Mucosa of rectum (tissue), 2 donors: ENCODE measurements around the gene INO80D.
"Not testable (repeated sequence)": the region's sequence is repeated elsewhere in the genome, so short reads cannot be mapped to it uniquely, and the experiment has no call there.

Source experiments
- H3K27ac ChIP-seq, 2 donors: one replicate each; pipeline ENCODE4 v1.7.0; 2013; ENCODE audit warnings: inconsistent platforms in 2 of 2, low read depth in 2 of 2, low read length in 2 of 2
- H3K27me3 ChIP-seq, 2 donors: one replicate each; pipeline ENCODE4 v1.7.0; 2013; ENCODE audit warnings: low read length in 2 of 2; ENCODE audit not compliant: control insufficient read depth in 2 of 2, insufficient read depth in 2 of 2
- H3K36me3 ChIP-seq, 2 donors: one replicate each; pipeline ENCODE4 v1.7.0; 2013; ENCODE audit warnings: low read length in 2 of 2; ENCODE audit not compliant: control insufficient read depth in 2 of 2, insufficient read depth in 2 of 2
- H3K4me1 ChIP-seq, 2 donors: one replicate each; pipeline ENCODE4 v1.7.0; 2013; ENCODE audit warnings: low read length in 2 of 2, mild to moderate bottlenecking in 1 of 2; ENCODE audit not compliant: control insufficient read depth in 2 of 2, insufficient read depth in 2 of 2
- H3K4me3 ChIP-seq, 2 donors: one replicate each; pipeline ENCODE4 v1.7.0; 2013; ENCODE audit warnings: low read length in 2 of 2
- H3K9ac ChIP-seq, 2 donors: one replicate each; pipeline ENCODE4 v1.7.0; 2013; ENCODE audit warnings: low read length in 2 of 2, low read depth in 1 of 2, mild to moderate bottlenecking in 1 of 2
- H3K9me3 ChIP-seq, 2 donors: one replicate each; pipeline ENCODE4 v1.7.0; 2013; ENCODE audit warnings: low read length in 2 of 2; ENCODE audit not compliant: control insufficient read depth in 2 of 2
- donor health status: healthy.
- donor health status: Normal muscosa, but diverticular disease.

Gene INO80D

DNA sequence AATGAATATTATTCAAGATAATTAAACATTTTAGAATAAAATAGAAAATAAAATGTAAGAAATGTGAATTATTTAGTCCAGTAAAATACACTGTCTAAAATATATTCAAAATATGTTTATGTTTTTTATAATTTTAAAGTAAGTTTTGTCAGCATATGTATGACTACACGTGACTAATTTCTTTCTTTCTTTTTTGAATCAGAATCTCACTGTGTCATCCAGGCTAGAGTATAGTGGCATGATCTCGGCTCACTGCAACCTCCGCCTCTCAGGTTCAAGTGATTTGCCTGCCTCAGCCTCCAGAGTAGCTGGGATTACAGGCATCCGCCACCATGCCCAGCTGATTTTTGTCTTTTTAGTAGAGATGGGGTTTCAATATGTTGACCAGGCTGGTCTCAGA, 19.1 kb upstream of the INO80D start:
- Histone ChIP-seq H3K4me3 (no peak overlapping the region), H3K27me3 (no peaks in the 10 kb centered on the region), H3K9me3 (no peaks in the 10 kb centered on the region), H3K27ac (no peak overlapping the region), H3K9ac (no peak overlapping the region), H3K36me3 (no peaks in the 10 kb centered on the region), H3K4me1 (no peaks in the 10 kb centered on the region)

DNA sequence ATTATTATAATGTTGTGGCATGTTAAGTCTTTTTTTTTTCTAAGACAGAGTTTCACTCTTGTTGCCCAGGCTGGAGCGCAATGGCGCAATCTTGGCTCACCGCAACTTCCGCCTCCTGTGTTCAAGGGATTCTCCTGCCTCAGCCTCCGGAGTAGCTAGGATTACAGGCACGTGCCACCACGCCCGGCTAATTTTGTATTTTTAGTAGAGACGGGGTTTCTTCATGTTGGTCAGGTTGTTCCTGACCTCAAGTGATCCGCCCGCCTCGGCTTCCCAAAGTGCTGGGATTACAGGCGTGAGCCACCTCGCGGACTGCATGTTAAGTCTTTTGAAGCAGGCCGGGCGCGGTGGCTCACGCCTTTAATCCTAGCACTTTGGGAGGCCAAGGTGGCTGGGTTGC, 12.9 kb upstream of the INO80D start:
- not testable (repeated sequence) for H3K9me3 ChIP-seq, H3K4me1 ChIP-seq, H3K27me3 ChIP-seq, H3K27ac ChIP-seq, H3K36me3 ChIP-seq, H3K9ac ChIP-seq, H3K4me3 ChIP-seq

GRCh38 chr2:206098471-206098870, 12.5 kb upstream of the INO80D start:
- Histone ChIP-seq H3K4me1 (no peaks in the 10 kb centered on the region), H3K4me3 (no peak overlapping the region), H3K36me3 (no peaks in the 10 kb centered on the region), H3K9me3 (no peaks in the 10 kb centered on the region), H3K9ac (no peak overlapping the region), H3K27me3 (no peaks in the 10 kb centered on the region), H3K27ac (no peak overlapping the region)

DNA sequence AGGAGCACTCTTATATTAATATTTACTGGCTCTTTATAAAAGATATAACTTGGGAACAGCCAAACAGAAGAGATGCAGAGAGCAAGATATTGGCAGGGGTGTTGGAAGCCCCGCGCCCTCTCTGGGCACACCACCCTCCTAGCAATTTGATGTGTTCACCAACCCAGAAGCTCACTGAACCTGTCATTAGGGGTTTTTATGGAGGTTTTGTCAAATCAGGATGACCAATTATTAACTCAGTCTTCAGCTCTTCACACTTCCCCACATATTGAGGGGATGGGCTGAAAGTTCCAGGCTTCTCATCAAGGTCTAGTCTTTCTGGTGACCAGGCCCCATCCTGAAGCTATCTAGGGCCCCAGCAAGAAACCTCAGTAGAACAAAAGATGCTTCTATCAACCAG, 10.9 kb upstream of the INO80D start:
- Histone ChIP-seq H3K36me3 (no peaks in the 10 kb centered on the region), H3K27me3 (no peaks in the 10 kb centered on the region), H3K9me3 (no peaks in the 10 kb centered on the region), H3K9ac (no peak overlapping the region), H3K4me3 (no peak overlapping the region), H3K4me1 (no peaks in the 10 kb centered on the region), H3K27ac (no peak overlapping the region)

- Histone ChIP-seq H3K9me3 (no peaks in the 10 kb centered on the region), H3K36me3 (no peaks in the 10 kb centered on the region), H3K4me1 (no peaks in the 10 kb centered on the region), H3K4me3 (no peak overlapping the region), H3K27ac (no peak overlapping the region), H3K9ac (no peak overlapping the region), H3K27me3 (no peaks in the 10 kb centered on the region)
Measured at GRCh38 chr2:206095536-206096332, 9.8 kb upstream of the INO80D start.

GRCh38 chr2:206092297-206092696, 6.3 kb upstream of the INO80D start:
- no peaks in the 10 kb centered on the region for H3K27me3 ChIP-seq
- H3K9ac ChIP-seq, result no peak overlapping the region
- H3K4me1 ChIP-seq, result no peaks in the 10 kb centered on the region
- no peaks in the 10 kb centered on the region for H3K9me3 ChIP-seq
- H3K36me3 ChIP-seq, result no peaks in the 10 kb centered on the region
- no peak overlapping the region for H3K27ac ChIP-seq
- H3K4me3 ChIP-seq, result no peak overlapping the region

- no peak overlapping the region for H3K9ac ChIP-seq
Measured at GRCh38 chr2:206088248-206088647, 2.3 kb upstream of the INO80D start.

GRCh38 chr2:206086716-206087350, 859 bp upstream of the INO80D start:
- H3K9me3 ChIP-seq, result no peaks in the 10 kb centered on the region
- H3K4me3 ChIP-seq, result peak overlapping the region; percentile 87 to 96
- H3K9ac ChIP-seq, result peak overlapping the region; percentile 77 to 87
- no peaks in the 10 kb centered on the region for H3K27me3 ChIP-seq
- peaks cover 6 to 14% of the 10 kb centered on the region in 2 donors for H3K4me1 ChIP-seq
- H3K36me3 ChIP-seq, result no peaks in the 10 kb centered on the region
- H3K27ac ChIP-seq, result peak overlapping the region; percentile 70 to 96

More at GRCh38 chr2:206088248-206088647, 2.3 kb upstream of the INO80D start:
- H3K36me3 ChIP-seq, result no peaks in the 10 kb centered on the region
- H3K27me3 ChIP-seq, result no peaks in the 10 kb centered on the region
- peaks cover 6 to 14% of the 10 kb centered on the region in 2 donors for H3K4me1 ChIP-seq
- H3K9me3 ChIP-seq, result no peaks in the 10 kb centered on the region
- no peak overlapping the region for H3K27ac ChIP-seq
- no peak overlapping the region for H3K4me3 ChIP-seq

- peak overlapping the region; percentile 92 to 96 for H3K27ac ChIP-seq
- peak overlapping the region; percentile 77 to 95 for H3K9ac ChIP-seq
- H3K27me3 ChIP-seq, result no peaks in the 10 kb centered on the region
- H3K36me3 ChIP-seq, result no peaks in the 10 kb centered on the region
- H3K4me1 ChIP-seq, result peaks cover 6 to 14% of the 10 kb centered on the region in 2 donors
- H3K9me3 ChIP-seq, result no peaks in the 10 kb centered on the region
- H3K4me3 ChIP-seq, result peak overlapping the region; percentile 87 to 96
Measured at GRCh38 chr2:206084870-206085741, 868 bp downstream of the INO80D start.

DNA sequence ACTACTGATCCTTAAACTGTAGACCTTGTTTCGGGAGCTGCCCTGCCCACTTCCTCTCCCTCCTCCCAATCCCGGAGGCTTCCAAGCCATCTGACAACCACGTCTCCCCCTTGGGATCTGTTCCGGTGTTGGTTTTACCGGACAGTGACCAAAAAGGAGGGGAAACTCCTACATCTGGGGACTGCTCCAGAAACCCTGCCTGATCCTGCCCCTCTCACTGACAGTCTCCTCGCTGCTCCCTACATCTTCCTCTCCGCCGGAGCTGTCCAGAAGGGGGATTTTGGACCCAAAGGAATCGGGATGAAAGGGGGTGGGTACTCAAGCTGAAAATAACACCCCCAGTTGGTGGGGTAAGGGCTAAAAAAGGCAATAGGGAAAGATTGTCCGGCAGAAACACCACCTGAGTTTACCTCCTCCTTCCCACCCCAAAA, 1.5 kb downstream of the INO80D start:
- Histone ChIP-seq H3K4me1 (peaks cover 11 to 14% of the 10 kb centered on the region in 2 donors), H3K4me3 (peak overlapping the region; percentile 87 to 96), H3K36me3 (no peaks in the 10 kb centered on the region)

More for the DNA sequence above, 1.5 kb downstream of the INO80D start:
- Histone ChIP-seq H3K9me3 (no peaks in the 10 kb centered on the region), H3K27ac (peak overlapping the region; percentile 92 to 96), H3K27me3 (no peaks in the 10 kb centered on the region), H3K9ac (peak overlapping the region; percentile 77 to 95)
